ENCODE results near the gene STATH. TPM values are rescaled to one million over a fixed set of nuclear protein-coding genes. Genes with fewer than 3 reads are reported as not detected.
"Not testable (repeated sequence)": the region's sequence is repeated elsewhere in the genome, so short reads cannot be mapped to it uniquely, and the experiment has no call there.

Gene STATH
- total RNA-seq, 1 donor, result not detected

- H3K4me1 ChIP-seq (ENCODE audit: insufficient read depth, low read length), result no peaks in the 10 kb centered on the region
- H3K27me3 ChIP-seq (ENCODE audit: insufficient read depth, low read length), result no peaks in the 10 kb centered on the region
- no peak overlapping the region for H3K4me3 ChIP-seq (ENCODE audit: low read length)
- no peaks in the 10 kb centered on the region for H3K9me3 ChIP-seq (ENCODE audit: low read depth, low read length)
Measured at GRCh38 chr4:70023218-70023617, 27.5 kb downstream of the STATH start.

GRCh38 chr4:70027011-70027410, 31.2 kb downstream of the STATH start:
- Histone ChIP-seq H3K27me3 (ENCODE audit: insufficient read depth, low read length) (no peaks in the 10 kb centered on the region), H3K9me3 (ENCODE audit: low read depth, low read length) (no peaks in the 10 kb centered on the region), H3K4me1 (ENCODE audit: insufficient read depth, low read length) (no peaks in the 10 kb centered on the region), H3K4me3 (ENCODE audit: low read length) (no peak overlapping the region)

- H3K9me3 ChIP-seq (ENCODE audit: low read depth, low read length); H3K27me3 ChIP-seq (ENCODE audit: insufficient read depth, low read length); H3K4me1 ChIP-seq (ENCODE audit: insufficient read depth, low read length); H3K4me3 ChIP-seq (ENCODE audit: low read length): not testable (repeated sequence)
Measured at GRCh38 chr4:70028159-70028558, 32.4 kb downstream of the STATH start, which contains the start of gene HTN3. HTN3 (plus strand) TSS chr4:70028459; CDS start chr4:70030741, 2,282 bp downstream.

GRCh38 chr4:70037559-70037958, 41.8 kb downstream of the STATH start:
- not testable (repeated sequence) for H3K4me1 ChIP-seq (ENCODE audit: insufficient read depth, low read length); H3K4me3 ChIP-seq (ENCODE audit: low read length); H3K9me3 ChIP-seq (ENCODE audit: low read depth, low read length); H3K27me3 ChIP-seq (ENCODE audit: insufficient read depth, low read length)

GRCh38 chr4:70039928-70040327, 44.2 kb downstream of the STATH start:
- H3K4me3 ChIP-seq (ENCODE audit: low read length); H3K4me1 ChIP-seq (ENCODE audit: insufficient read depth, low read length); H3K9me3 ChIP-seq (ENCODE audit: low read depth, low read length); H3K27me3 ChIP-seq (ENCODE audit: insufficient read depth, low read length): not testable (repeated sequence)

GRCh38 chr4:70041652-70042286, 46.0 kb downstream of the STATH start:
- Histone ChIP-seq H3K27me3 (ENCODE audit: insufficient read depth, low read length) (no peaks in the 10 kb centered on the region), H3K4me1 (ENCODE audit: insufficient read depth, low read length) (no peaks in the 10 kb centered on the region), H3K9me3 (ENCODE audit: low read depth, low read length) (no peaks in the 10 kb centered on the region), H3K4me3 (ENCODE audit: low read length) (no peak overlapping the region)

- H3K4me3 ChIP-seq (ENCODE audit: low read length); H3K9me3 ChIP-seq (ENCODE audit: low read depth, low read length); H3K27me3 ChIP-seq (ENCODE audit: insufficient read depth, low read length); H3K4me1 ChIP-seq (ENCODE audit: insufficient read depth, low read length): not testable (repeated sequence)
Measured at GRCh38 chr4:70050138-70050537, 54.4 kb downstream of the STATH start, which contains the start of gene HTN1. HTN1 (plus strand) TSS chr4:70050438; CDS start chr4:70053077, 2,639 bp downstream.

Other genes starting within 250 kb of the STATH start
- 8.1 TPM for gene SULT1B1, start 235.3 kb upstream of the STATH start, total RNA-seq
- gene SULT1E1, start 135.8 kb upstream of the STATH start, total RNA-seq, result not detected
- gene CSN1S1, start 64.9 kb upstream of the STATH start, total RNA-seq, result not detected
- gene CSN2, start 30.2 kb upstream of the STATH start, total RNA-seq, result not detected
- gene HTN3, start 32.5 kb downstream of the STATH start, total RNA-seq, result not detected
- not detected for gene HTN1, start 54.5 kb downstream of the STATH start, total RNA-seq
- not detected for gene PRR27, start 158.3 kb downstream of the STATH start, total RNA-seq
- gene ODAM, start 199.8 kb downstream of the STATH start, total RNA-seq, result not detected
- gene FDCSP, start 230.2 kb downstream of the STATH start, total RNA-seq, result not detected
- gene CSN3, start 246.6 kb downstream of the STATH start, total RNA-seq, result not detected

Measured in mononuclear cell (primary cell).